ENCODE data around the gene SAPCD2. TPM values are rescaled to one million over a fixed set of nuclear protein-coding genes. Genes with fewer than 3 reads are reported as not detected.

SAPCD2 gene
- total and polyA plus RNA-seq, 9 of the 15 experiments (the other 6 are each of a cell fraction or from before 2014, with no cell fraction given): 3.4 to 91.8 (median 18.8) TPM

- TF ChIP-seq ARID4B (CRISPR knock-in tag; IDR thresholded peaks at IDR 0.05) (0 out of 2 replicates have a peak, but pooled peaks have one; percentile 39), RBBP5 (IDR thresholded peaks at IDR 0.05; ENCODE audit: borderline replicate concordance, insufficient read depth, low read length, poor library complexity, severe bottlenecking) (peak; percentile 42), CEBPB (tag; IDR thresholded peaks at IDR 0.05) (no peak), E2F6 (IDR thresholded peaks at IDR 0.05; ENCODE audit: borderline replicate concordance in 1 of 2, extremely low read depth in 1 of 2, insufficient read depth in 1 of 2, insufficient read length in 1 of 2, low read depth in 1 of 2, low read length in 1 of 2, poor library complexity in 1 of 2, severe bottlenecking in 1 of 2) (peak in 1 of 2 experiments; percentile 19), TEAD1 (CRISPR knock-in tag; IDR thresholded peaks at IDR 0.05) (0 out of 4 replicates have a peak, but pooled peaks of 1 of the 2 experiments have one; percentile 24), HDAC6 (IDR thresholded peaks at IDR 0.05; ENCODE audit: low read depth, low read length) (peak; percentile 84; the same call in 1 of the 2 replicates), TFAP4 (CRISPR knock-in tag; IDR thresholded peaks at IDR 0.05; ENCODE audit: borderline replicate concordance) (peak; percentile 52), PCBP1 (IDR thresholded peaks at IDR 0.05; ENCODE audit: low read depth, low read length, poor library complexity, severe bottlenecking) (peak; percentile 81)
These were observed 757 bp downstream of the SAPCD2 start (continued) for GRCh38 chr9:137069508-137070091.

Data from K562 (cell line).